ENCODE results near the gene ERF. TPM values are rescaled to one million over a fixed set of nuclear protein-coding genes. Genes with fewer than 3 reads are reported as not detected.

Gene ERF
- total RNA-seq, 2 donors from 2014 or later: 46.6 to 49.8 TPM

- Histone ChIP-seq H3K9me3 (no peaks in the 10 kb centered on the region), H3K4me1 (ENCODE audit: control insufficient read depth in 1 of 2, low read depth in 2 of 2) (no peaks in the 10 kb centered on the region), H3K4me3 (no peak overlapping the region), H3K27ac (no peak overlapping the region), H3K27me3 (replicated peaks; ENCODE audit: insufficient read depth) (no peaks in the 10 kb centered on the region), H3K36me3 (peaks cover 35% of the 10 kb centered on the region)
- DNase-seq (ENCODE audit: low spot score): no peak
- peak; percentile 96 for TF ChIP-seq CTCF (IDR thresholded peaks at IDR 0.05)
- no peak for ATAC-seq (ENCODE audit: insufficient number of reproducible peaks, low FRiP score, low read depth)
Observed at GRCh38 chr19:42295831-42296525, 41.0 kb upstream of the ERF start.

- Histone ChIP-seq H3K4me1 (ENCODE audit: control insufficient read depth in 1 of 2, low read depth in 2 of 2) (no peaks in the 10 kb centered on the region), H3K4me3 (no peak overlapping the region), H3K27ac (no peak overlapping the region), H3K27me3 (replicated peaks; ENCODE audit: insufficient read depth) (no peaks in the 10 kb centered on the region), H3K9me3 (no peaks in the 10 kb centered on the region), H3K36me3 (peaks cover 41% of the 10 kb centered on the region)
- ATAC-seq (ENCODE audit: insufficient number of reproducible peaks, low FRiP score, low read depth) (no peak), DNase-seq (ENCODE audit: low spot score) (no peak)
- no peak for TF ChIP-seq CTCF (IDR thresholded peaks at IDR 0.05)
Observed at GRCh38 chr19:42295342-42295741, 40.4 kb upstream of the ERF start.

- TF ChIP-seq CTCF (IDR thresholded peaks at IDR 0.05): no peak
- Histone ChIP-seq H3K36me3 (peaks cover 49% of the 10 kb centered on the region), H3K4me1 (ENCODE audit: control insufficient read depth in 1 of 2, low read depth in 2 of 2) (no peaks in the 10 kb centered on the region), H3K27ac (no peak overlapping the region), H3K27me3 (replicated peaks; ENCODE audit: insufficient read depth) (no peaks in the 10 kb centered on the region), H3K9me3 (no peaks in the 10 kb centered on the region), H3K4me3 (no peak overlapping the region)
- ATAC-seq (ENCODE audit: insufficient number of reproducible peaks, low FRiP score, low read depth) (no peak), DNase-seq (ENCODE audit: low spot score) (no peak)
Observed at GRCh38 chr19:42294471-42295137, 39.7 kb upstream of the ERF start.

- no peak overlapping the region for H3K4me3 ChIP-seq
- no peaks in the 10 kb centered on the region for H3K4me1 ChIP-seq (ENCODE audit: control insufficient read depth in 1 of 2, low read depth in 2 of 2)
- ATAC-seq (ENCODE audit: insufficient number of reproducible peaks, low FRiP score, low read depth): no peak
- no peak for DNase-seq (ENCODE audit: low spot score)
- no peak overlapping the region for H3K27ac ChIP-seq
- no peaks in the 10 kb centered on the region for H3K27me3 ChIP-seq (replicated peaks; ENCODE audit: insufficient read depth)
- H3K36me3 ChIP-seq: peaks cover 55% of the 10 kb centered on the region
- no peak for TF ChIP-seq CTCF (IDR thresholded peaks at IDR 0.05)
- no peaks in the 10 kb centered on the region for H3K9me3 ChIP-seq
Observed at GRCh38 chr19:42293948-42294347, 39.0 kb upstream of the ERF start.

GRCh38 chr19:42293540-42293939 is 38.6 kb upstream of the ERF start:
- Histone ChIP-seq H3K4me1 (ENCODE audit: control insufficient read depth in 1 of 2, low read depth in 2 of 2) (no peaks in the 10 kb centered on the region), H3K9me3 (no peaks in the 10 kb centered on the region), H3K27me3 (replicated peaks; ENCODE audit: insufficient read depth) (no peaks in the 10 kb centered on the region), H3K27ac (no peak overlapping the region), H3K4me3 (no peak overlapping the region), H3K36me3 (peaks cover 57% of the 10 kb centered on the region)
- ATAC-seq (ENCODE audit: insufficient number of reproducible peaks, low FRiP score, low read depth) (no peak), DNase-seq (ENCODE audit: low spot score) (no peak)
- no peak for TF ChIP-seq CTCF (IDR thresholded peaks at IDR 0.05)
